GM06990 (cell line): ENCODE data around the gene WAPL.

Source experiments
- DNase-seq: peaks from one replicate; pipeline ENCODE4 v3.0.0-alpha.2; 2011; ENCODE audit not compliant: insufficient read length; ENCODE audit errors: extremely low read depth
- H3K27me3 ChIP-seq: replicated peaks from 2 replicates; pipeline ENCODE4 v1.6.0; 2011; ENCODE audit warnings: low read length; ENCODE audit not compliant: control insufficient read depth, insufficient read depth
- H3K36me3 ChIP-seq: 2 replicates; pipeline ENCODE4 v1.5.1; 2011; ENCODE audit warnings: low read length; ENCODE audit not compliant: control insufficient read depth, insufficient read depth
- H3K4me3 ChIP-seq: replicated peaks from 2 replicates; pipeline ENCODE4 v1.5.1; 2011; ENCODE audit warnings: low read depth, mild to moderate bottlenecking, control low read depth, low read length
- TF ChIP-seq, protein P1 (sequence below): IDR thresholded peaks from 2 replicates; pipeline ENCODE4 v1.5.1; 2011; ENCODE audit warnings: low read length, control low read depth, mild to moderate bottlenecking, inconsistent platforms; ENCODE audit not compliant: insufficient read depth, poor library complexity, severe bottlenecking

The WAPL gene

DNA sequence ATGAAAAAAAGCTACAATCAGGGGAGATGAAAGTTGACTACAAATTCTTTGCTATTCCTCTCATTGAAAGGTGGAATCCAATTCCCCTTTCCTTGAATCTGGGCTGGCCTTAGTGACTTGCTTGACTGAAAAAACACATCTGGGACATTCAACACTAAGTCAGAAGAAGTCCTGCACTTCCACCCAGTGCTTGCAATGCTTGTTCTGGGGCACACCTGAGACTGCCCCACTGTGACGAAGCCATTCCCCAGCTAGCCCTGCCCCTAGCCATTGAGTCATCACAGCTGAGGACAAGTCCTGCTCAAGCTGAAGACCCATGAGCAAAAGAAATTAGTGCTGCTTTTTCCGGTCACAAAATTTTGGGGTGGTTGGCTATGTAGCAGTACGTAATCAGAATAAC is 135.8 kb downstream of the WAPL start:
- no peak overlapping the region for H3K4me3 ChIP-seq
- H3K27me3 ChIP-seq, result no peaks in the 10 kb centered on the region
- H3K36me3 ChIP-seq, result no peaks in the 10 kb centered on the region
- DNase-seq, result no peak
- TF ChIP-seq, protein P1, sequence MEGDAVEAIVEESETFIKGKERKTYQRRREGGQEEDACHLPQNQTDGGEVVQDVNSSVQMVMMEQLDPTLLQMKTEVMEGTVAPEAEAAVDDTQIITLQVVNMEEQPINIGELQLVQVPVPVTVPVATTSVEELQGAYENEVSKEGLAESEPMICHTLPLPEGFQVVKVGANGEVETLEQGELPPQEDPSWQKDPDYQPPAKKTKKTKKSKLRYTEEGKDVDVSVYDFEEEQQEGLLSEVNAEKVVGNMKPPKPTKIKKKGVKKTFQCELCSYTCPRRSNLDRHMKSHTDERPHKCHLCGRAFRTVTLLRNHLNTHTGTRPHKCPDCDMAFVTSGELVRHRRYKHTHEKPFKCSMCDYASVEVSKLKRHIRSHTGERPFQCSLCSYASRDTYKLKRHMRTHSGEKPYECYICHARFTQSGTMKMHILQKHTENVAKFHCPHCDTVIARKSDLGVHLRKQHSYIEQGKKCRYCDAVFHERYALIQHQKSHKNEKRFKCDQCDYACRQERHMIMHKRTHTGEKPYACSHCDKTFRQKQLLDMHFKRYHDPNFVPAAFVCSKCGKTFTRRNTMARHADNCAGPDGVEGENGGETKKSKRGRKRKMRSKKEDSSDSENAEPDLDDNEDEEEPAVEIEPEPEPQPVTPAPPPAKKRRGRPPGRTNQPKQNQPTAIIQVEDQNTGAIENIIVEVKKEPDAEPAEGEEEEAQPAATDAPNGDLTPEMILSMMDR, result no peak
